DMS79 treated with DMSO at 0.1 percent for 48 hours (cell line): Measurements from ENCODE around the gene RHNO1.
"Not testable (repeated sequence)": the region's sequence is repeated elsewhere in the genome, so short reads cannot be mapped to it uniquely, and the experiment has no call there.

ENCODE experiments used
- DNase-seq: peaks from one replicate; lab custom pipeline; 2025; lab: John Stamatoyannopoulos, UW

The RHNO1 gene

GRCh38 chr12:2858944-2859421 lies 18.0 kb upstream of the RHNO1 start:
- no peak for DNase-seq

DNA sequence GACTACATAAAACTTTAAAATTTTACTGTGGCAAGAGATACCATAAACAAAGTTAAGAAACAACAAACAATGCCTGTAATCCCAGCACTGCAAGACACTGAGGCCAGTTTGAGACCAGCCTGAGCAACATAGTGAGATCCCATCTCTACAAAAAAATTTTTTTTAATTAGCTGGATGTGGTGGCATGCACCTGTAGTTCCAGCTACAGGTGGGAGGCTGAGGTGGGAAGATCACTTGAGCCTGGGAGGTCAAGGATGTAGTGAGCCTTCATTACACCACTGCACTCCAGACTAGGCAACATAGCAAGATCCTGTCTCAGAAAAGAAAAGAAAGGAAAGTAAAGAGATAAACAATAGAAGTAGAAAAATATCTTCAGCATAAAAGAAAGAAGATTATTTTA lies 16.9 kb upstream of the RHNO1 start:
- no peak for DNase-seq

DNA sequence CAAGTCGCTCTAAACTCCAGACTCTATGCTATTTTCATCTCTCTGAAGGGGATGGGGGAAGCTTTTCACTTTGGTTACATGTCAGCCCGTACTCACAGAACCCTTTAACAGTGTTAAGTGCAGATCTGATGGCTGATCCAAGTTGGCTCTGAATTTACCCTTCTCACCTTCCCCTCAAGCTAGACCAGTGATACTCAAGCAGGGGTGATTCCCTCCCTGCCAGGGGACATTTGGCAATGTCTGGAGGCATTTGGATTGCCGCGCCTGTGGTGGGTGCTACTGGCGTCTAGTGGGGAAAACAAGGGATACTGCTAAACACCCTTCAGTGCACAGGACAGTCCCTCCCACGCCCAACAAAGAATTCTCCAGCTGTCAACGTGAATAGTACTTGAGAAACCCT lies 14.1 kb upstream of the RHNO1 start:
- no peak for DNase-seq

GRCh38 chr12:2863402-2863801 lies 13.6 kb upstream of the RHNO1 start:
- not testable (repeated sequence) for DNase-seq

GRCh38 chr12:2864198-2864597 lies 12.8 kb upstream of the RHNO1 start:
- DNase-seq: no peak

DNA sequence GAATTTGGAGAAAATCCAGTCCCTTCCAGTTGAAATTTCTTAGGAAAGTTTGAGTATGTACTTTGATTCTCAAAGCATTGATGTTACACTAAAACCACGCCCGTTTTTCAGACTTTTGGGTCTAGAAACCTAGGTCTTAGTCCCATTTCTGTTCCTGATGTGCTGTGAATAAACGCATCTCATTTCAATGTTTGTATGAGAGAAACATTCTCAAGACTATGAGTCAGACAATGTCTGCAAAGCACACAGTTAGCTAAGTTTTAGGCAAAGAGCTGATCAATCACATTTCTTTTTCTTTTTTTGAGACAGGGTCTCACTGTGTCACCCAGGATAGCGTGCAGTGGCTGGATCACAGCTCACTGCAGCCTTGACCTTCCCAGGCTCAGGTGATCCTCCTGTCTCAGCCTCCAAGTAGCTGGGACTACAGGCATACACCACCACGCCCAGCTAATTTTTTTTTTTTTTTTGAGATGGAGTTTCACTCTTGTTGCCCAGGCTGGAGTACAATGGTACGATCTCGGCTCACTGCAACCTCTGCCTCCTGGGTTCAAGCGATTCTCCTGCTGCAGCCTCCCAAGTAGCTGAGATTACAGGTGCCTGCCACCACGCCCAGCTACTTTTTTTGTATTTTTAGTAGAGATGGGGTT lies 7.9 kb upstream of the RHNO1 start:
- not testable (repeated sequence) for DNase-seq

- DNase-seq: peak; percentile 38
These were observed 484 bp upstream of the RHNO1 start for GRCh38 chr12:2876431-2877046.

DNA sequence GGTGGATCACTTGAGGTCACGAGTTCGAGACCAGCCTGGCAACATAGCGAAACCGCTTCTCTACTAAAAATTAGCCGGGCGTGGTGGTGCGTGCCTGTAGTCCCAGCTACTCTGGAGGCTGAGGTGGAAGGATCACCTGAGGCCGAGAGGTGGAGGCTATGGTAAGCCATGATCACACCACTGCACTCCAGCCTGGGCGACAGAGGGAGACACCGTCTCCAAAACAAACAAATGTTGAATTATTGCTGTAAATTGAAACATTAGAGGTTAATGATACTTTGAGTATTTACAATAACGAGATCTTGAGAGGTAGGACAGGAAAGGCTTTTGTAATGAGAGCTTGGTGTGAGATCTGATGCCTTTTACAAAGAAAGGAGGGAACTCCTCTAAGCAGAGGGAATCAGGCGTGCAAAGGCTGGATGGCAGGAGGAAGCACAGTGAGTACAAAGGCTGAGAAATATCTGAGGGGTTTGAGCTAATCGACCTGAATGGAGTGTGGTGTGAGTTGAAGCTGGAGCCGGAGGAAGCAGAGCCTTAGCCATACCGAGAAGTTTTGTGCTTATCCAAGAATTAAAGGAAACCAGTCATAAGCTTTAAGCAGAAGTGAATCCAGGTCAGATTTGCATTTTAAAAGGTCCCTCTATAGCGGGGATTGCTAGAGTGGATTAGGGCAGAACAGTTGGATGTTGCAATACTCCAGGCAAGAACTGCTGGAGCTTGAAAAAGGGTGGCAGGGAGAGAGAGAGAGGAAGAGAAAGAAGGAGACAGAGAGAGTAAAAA lies 1.1 kb downstream of the RHNO1 start:
- peak; percentile 61 for DNase-seq

DNA sequence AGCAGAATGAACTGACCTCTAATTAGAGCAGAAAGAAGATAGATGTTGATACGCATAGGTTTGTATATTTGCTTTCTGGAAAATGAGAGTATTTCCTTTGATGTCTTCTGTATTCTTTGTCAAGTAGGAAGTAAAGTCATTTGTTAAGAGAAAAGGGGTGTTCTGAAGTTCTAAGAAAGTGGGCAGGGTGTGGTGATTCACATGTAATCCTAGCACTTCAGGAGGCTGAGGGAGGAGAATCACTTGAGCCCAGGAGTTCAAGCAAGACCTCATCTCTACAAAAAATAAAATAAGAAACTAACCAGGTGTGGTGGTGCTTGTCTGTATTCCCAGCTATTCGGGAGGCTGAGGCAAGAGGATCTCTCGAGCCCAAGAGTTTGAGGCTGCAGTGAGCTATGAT lies 2.8 kb downstream of the RHNO1 start:
- no peak for DNase-seq

DNA sequence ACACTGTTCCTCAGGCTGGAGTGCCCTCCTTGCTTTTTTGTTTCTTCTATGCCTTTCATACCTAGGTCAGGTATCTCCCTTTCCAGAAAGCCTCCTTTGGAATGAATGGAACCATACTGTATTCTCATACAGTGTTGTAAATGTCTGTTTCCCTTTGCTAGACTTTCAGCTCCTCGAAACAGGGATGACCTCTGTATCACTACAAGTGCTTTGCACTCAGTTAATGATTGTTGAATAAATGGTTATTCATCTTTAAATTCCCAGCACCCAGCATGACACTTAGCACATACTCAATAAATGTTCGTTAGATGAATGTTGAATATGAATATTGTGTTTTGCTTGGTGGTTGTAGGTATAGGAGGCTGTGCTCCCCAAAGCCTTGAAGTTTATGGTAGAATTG lies 7.8 kb downstream of the RHNO1 start:
- DNase-seq: no peak

DNA sequence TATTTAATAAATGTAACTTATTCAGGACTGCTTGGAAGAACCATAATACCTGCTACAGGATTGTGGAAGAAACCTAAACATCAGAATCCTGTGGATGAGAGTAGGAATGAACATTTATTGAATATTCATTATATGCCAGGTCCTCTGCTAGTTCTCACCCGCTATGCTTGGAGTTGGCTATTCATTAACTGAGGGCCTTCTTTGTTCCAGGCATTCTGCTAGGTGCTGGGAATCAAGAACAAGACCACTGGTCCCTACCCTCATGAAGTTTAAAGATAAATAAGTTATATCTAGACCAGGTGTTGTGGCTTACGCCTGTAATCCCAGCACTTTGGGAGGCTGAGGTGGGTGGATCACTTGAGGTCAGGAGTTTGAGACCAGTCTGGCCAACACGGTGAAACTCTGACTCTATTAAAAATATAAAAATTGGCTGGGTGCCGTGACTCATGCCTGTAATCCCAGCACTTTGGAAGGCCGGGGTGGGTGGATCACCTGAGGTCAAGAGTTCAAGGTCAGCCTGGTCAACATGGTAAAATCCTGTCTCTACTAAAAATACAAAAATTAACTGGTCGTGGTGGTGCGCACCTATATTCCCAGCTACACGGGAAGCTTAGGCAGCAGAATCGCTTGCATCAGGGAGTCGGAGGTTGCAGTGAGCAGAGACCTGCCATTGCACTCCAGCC lies 9.9 kb downstream of the RHNO1 start:
- no peak for DNase-seq

DNA sequence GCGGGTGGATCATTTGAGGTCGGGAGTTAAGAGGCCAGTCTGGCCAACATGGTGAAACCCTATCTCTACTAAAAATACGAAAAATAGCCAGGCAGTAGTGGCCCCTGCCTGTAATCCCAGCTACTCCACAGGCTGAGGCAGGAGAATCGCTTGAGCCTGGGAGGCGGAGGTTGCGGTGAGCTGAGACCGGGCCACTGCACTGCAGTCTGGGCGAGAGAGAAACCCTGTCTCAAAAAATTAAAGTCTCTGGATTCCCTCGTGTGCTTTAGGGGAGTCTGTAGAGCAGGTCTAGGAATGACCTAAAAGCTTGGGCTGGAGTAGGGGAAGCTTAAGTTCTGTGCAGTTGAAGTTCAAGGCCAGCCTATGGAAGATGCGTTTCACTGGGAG lies 13.0 kb downstream of the RHNO1 start:
- DNase-seq: no peak

GRCh38 chr12:2890388-2891239 lies 13.6 kb downstream of the RHNO1 start, which contains the start of gene TULP3:
Gene TULP3, plus strand, starts transcription at chr12:2890891. Its CDS starts 57 bp downstream, at chr12:2890948.
- DNase-seq: peak; percentile 98

DNA sequence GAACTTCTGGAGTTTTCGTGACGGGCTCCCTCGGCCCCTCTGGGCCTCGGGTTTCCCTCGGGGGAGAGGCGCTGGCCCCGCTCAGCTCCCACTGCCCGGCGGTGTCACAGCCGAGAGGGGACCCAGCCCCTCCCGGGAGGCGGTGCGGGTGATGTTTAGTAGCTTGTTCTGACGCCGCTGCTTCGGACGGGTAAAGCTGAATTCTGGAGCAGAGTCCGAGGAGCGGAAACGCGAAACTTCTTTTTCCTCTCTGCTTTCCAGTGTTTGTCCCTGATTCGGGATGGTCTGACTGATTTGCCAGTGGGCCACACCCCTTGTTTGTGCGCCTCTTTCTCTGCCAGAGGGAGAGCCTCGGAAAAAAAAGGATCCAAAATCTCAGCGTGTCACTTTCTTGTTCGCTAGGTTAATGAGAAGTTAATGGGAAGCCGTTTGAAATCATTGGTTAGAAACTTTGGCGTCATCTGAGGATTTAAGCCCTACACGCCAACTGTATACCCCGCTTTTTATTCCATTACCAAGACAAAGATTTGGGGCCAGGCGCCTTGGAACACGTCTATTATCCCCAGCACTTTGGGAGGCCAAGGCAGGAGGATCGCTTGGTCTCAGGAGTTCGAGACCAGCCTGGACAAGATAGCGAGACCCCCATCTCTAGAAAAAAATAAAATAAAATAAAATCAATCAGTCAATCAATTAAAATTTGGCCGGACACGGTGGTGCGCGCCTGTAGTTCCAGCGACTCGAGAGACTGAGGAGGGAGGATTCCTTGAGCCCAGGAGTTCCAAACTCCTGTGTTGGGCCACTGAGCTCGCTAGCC lies 14.4 kb downstream of the RHNO1 start:
- peak; percentile 45 for DNase-seq

GRCh38 chr12:2892246-2892645 lies 15.2 kb downstream of the RHNO1 start:
- DNase-seq: no peak

- DNase-seq: no peak
These were observed 16.0 kb downstream of the RHNO1 start for GRCh38 chr12:2893007-2893406.

GRCh38 chr12:2895051-2895451 lies 18.0 kb downstream of the RHNO1 start:
- DNase-seq: no peak

GRCh38 chr12:2895511-2895910 lies 18.5 kb downstream of the RHNO1 start:
- DNase-seq: no peak

DNA sequence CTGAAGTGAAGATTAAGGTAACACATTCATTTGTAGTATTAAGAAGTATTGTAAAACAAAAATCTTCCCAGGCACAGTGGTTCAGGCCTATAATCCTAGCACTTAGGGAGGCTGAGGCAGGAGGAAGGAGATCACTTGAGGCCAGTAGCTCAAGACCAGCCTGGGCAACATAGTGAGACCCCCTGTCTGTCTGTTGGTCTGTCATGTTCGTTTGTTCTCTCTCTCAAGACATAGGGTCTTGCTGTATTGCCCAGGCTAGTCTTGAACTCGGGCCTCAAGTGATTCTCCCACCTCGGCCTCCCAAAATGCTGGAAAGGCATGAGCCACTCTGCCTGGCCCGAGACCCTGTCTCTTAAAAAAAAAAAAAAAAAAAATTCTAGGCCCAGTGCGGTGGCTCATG lies 20.4 kb downstream of the RHNO1 start:
- DNase-seq: no peak

DNA sequence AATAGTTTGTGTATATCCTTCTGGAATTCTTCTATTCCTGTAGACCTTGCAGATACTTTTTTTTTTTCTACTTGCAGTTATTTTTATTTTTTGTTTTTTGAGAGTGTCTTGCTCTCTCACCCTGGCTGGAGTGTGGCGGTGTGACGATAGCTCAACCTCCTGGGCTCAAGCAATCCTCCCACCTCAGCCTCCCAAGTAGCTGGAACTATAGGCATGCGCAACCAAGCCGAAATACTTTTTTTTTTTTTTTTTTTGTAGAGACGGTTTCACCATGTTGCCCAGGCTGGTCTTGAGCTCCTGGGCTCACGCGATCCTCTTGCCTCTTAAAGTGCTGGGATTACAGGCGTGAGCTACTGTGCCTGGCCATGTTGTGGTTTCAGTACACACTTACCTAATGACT lies 23.6 kb downstream of the RHNO1 start:
- DNase-seq: no peak
